Jurkat, Clone E6-1 (cell line): ENCODE data around the gene MUC3A.
"Not testable (repeated sequence)": the region's sequence is repeated elsewhere in the genome, so short reads cannot be mapped to it uniquely, and the experiment has no call there.

Experiments
- DNase-seq: peaks from one replicate; pipeline ENCODE4 v3.0.0-alpha.2; 2011; ENCODE audit warnings: low read depth, low spot score
- H3K4me3 ChIP-seq: 2 replicates; pipeline ENCODE4 v1.5.1; 2011; ENCODE audit warnings: mild to moderate bottlenecking, low read length, control low read depth, moderate library complexity

Gene MUC3A

DNA sequence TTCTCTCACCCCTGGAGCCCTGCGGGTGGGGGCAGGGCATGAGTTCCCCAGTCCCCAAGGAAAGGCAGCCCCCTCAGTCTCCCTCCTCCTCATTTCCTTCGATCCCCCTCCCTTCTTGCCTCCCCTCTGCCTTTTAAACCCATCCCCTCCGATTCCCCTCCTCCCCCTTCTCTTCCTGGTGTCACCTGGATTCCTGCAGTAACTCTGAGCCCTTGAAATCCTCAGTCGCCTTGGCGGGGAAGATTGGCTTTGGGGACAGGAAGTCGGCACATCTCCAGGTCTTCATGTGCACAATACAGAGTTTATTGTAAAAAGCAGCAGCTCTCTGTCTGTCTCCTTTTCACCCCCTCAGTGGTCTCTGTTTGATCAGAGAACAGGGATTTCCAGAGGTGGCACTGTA, 18.7 kb downstream of the MUC3A start:
- DNase-seq, result no peak

GRCh38 chr7:100968650-100969049, 19.3 kb downstream of the MUC3A start:
- no peak overlapping the region for H3K4me3 ChIP-seq
- no peak for DNase-seq

More for the DNA sequence above, 18.7 kb downstream of the MUC3A start:
- no peak overlapping the region for H3K4me3 ChIP-seq

DNA sequence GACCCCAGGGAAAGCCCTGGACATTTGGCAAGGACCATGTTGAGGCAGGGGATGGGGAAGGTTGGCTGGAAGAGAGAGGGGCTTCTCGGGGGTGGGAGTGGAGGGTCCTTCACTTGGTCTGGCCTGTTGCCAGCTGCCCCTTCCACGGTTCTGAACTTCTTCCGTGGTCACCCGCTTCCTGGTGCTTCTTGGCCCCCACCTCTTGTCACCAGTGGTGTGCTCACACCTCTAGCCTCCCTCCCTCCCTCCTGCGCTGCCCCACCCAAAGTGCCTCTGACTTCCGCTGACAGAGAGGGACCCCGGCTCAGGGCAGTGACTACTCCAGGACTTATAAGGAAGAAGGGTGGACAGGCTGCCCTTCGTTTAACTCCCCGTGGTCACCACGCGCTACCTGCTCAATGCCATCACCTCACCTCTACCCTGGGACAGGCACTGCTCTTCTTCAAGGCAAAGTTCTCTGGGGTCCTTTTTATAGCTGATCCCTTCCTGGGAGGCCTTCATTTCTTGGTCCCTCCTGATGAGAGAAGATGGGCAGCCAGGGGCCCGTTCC, 19.8 kb downstream of the MUC3A start, which contains the start of gene MUC12:
TSS of gene MUC12 (plus strand) at position 500 of the 550 bp plus-strand sequence. CDS start 58 bp downstream, outside the sequence.
- no peak for DNase-seq
- no peak within 1 kb of the TSS for H3K4me3 ChIP-seq

DNA sequence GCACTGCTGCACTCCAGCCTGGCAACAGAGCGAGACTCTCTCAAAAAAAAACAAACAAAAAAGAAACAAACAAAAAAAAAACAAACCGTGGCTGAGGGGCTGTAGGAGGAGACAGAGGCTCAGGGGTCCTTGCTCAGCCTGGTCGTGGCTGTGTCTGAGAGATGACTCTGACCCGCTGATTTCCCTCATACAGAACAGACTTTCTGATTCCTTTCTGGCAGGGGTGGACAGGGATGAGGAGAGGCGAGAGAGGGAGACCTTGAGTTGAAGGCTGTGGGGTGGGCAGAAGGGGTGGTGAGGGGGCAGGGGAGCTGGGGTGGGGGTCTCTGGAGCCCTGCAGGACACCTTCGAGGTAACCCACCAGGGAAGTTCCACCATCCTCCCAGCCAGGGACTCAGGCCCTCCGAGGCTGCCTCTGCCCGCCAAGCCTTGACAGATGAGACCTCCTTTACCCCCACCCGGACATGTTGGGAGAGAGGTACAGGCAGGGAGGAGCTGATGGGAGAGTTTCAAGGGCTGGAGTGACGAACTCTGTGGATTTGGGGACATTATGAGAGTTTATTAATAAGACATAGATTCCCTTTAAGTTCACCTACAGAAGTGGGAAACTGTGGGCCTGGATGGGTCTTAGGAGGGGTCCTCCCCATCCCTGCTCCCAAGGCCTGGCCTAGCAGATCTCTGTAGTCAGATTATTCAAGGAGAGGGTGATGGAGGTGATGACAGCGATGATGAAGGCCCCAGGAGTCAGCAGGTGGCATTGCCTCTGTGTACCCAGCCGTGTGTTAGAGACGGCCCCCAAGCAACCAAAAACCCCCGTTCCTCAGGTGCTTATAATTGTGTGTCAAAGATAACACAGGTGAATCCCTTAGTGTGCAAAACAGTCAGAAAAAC, 22.0 kb downstream of the MUC3A start:
- H3K4me3 ChIP-seq, result no peak overlapping the region

GRCh38 chr7:100972002-100972347, 22.6 kb downstream of the MUC3A start:
- DNase-seq, result no peak
- no peak overlapping the region for H3K4me3 ChIP-seq

More for the DNA sequence above, 22.0 kb downstream of the MUC3A start:
- no peak for DNase-seq

- H3K4me3 ChIP-seq, result no peak overlapping the region
- DNase-seq, result no peak
Measured at GRCh38 chr7:100974021-100974420, 24.7 kb downstream of the MUC3A start.

- no peak for DNase-seq
- H3K4me3 ChIP-seq, result no peak overlapping the region
Measured at GRCh38 chr7:100975371-100975821, 26.1 kb downstream of the MUC3A start.

GRCh38 chr7:100978300-100978699, 29.0 kb downstream of the MUC3A start:
- no peak overlapping the region for H3K4me3 ChIP-seq
- DNase-seq, result no peak

GRCh38 chr7:100983451-100984187, 34.3 kb downstream of the MUC3A start:
- H3K4me3 ChIP-seq, result no peak overlapping the region
- no peak for DNase-seq

DNA sequence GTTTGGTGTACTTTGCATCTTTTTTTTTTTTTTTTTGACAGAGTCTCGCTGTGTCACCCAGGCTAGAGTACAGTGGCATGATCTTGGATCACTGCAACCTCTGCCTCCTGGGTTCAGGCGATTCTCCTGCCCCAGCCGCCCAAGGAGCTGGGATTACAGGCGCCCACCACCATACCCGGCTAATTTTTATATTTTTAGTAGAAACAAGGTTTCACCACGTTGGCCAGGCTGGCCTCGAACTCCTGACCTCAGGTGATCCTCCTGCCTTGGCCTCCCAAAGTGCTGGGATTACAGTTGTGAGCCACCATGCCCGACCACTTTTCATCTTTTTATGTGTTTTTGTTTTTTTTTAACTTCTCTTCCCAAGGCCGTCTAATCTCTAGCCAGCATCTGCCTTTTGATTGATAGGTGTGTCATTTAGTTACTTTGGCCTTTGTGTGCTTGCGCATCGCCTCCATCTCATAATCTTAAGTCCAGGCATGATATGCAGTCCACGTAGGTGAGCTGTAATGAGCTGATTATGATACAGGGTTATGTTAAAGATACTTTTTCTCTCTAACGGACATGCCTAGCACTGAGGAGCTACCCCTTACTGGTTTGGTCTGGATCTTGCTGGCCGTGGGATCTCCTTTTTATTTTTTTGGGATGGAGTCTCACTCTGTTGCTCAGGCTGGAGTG, 35.0 kb downstream of the MUC3A start:
- DNase-seq, H3K4me3 ChIP-seq: not testable (repeated sequence)

DNA sequence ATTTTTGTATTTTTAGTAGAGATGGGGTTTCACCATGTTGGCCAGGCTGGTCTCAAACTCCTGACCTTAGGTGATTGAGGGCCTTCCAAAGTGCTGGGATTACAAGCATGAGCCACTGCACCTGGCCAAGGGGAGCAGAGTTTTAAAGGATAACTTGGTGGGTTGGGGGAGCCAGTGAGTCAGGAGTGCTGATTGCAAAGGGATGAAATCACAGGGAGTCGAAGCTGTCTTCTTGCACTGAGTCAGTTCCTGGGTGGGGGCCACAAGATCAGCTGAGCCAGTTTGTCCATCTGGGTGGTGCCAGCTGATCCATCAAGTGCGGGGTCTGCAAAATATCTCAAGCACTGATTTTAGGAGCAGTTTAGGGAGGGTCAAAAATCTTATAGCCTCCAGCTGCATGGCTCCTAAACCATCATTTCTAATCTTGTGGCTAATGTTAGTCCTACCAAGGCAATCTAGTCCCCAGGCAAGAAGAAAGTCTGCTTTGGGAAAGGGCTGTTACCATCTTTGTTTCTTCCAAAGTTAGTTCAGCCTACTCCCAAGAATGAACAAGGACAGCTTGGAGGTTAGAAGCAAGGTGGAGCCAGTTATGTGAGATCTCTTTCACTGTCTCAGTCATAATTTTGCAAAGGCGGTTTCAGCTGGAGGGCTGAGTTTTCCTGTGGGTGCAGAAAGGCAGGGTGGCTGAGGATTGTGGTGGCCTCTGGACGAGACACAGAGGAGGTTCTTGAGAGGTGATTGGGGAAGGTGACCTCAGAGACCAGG, 35.9 kb downstream of the MUC3A start:
- not testable (repeated sequence) for DNase-seq

DNA sequence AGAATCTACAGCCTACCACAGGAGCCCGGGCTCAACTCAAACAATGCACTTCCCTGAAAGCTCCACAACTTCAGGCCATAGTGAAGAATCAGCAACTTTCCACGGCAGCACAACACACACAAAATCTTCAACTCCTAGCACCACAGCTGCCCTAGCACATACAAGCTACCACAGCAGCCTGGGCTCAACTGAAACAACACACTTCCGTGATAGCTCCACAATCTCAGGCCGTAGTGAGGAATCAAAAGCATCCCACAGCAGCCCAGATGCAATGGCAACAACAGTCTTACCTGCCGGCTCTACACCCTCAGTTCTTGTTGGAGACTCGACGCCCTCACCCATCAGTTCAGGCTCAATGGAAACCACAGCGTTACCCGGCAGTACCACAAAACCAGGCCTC, 42.3 kb downstream of the MUC3A start:
- H3K4me3 ChIP-seq, result no peak overlapping the region
- DNase-seq, result no peak

More for the DNA sequence above, 35.9 kb downstream of the MUC3A start:
- H3K4me3 ChIP-seq, result not testable (repeated sequence)

DNA sequence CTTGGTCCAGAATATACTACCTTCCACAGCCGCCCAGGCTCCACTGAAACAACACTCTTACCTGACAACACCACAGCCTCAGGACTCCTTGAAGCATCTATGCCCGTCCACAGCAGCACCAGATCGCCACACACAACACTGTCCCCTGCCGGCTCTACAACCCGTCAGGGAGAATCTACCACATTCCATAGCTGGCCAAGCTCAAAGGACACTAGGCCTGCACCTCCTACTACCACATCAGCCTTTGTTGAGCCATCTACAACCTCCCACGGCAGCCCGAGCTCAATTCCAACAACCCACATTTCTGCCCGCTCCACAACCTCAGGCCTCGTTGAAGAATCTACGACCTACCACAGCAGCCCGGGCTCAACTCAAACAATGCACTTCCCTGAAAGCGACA, 42.9 kb downstream of the MUC3A start:
- not testable (repeated sequence) for H3K4me3 ChIP-seq, DNase-seq

- not testable (repeated sequence) for H3K4me3 ChIP-seq, DNase-seq
Measured at GRCh38 chr7:100994671-100995070, 45.3 kb downstream of the MUC3A start.

GRCh38 chr7:100998530-100998929, 49.2 kb downstream of the MUC3A start:
- DNase-seq, H3K4me3 ChIP-seq: not testable (repeated sequence)

DNA sequence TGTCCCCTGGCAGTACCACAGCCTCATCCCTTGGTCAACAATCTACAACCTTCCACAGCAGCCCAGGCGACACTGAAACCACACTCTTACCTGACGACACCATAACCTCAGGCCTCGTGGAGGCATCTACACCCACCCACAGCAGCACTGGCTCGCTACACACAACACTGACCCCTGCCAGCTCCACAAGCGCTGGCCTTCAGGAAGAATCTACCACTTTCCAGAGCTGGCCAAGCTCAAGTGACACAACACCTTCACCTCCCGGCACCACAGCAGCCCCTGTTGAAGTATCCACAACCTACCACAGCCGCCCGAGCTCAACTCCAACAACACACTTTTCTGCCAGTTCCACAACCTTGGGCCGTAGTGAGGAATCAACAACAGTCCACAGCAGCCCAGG, 50.0 kb downstream of the MUC3A start:
- H3K4me3 ChIP-seq, DNase-seq: not testable (repeated sequence)

- not testable (repeated sequence) for H3K4me3 ChIP-seq, DNase-seq
Measured at GRCh38 chr7:101000025-101000424, 50.7 kb downstream of the MUC3A start.

- DNase-seq, H3K4me3 ChIP-seq: not testable (repeated sequence)
Measured at GRCh38 chr7:101002333-101002732, 53.0 kb downstream of the MUC3A start.
